ENCODE measurements around the gene COX7B. TPM values are rescaled to one million over a fixed set of nuclear protein-coding genes. Genes with fewer than 3 reads are reported as not detected.
A peak's percentile ranks its signal among the peaks of the same experiment; 100 is the strongest.

The COX7B gene
- total RNA-seq, 3 donors from 2014 or later (not counting 1 experiment from before 2014, with no cell fraction given): 133 to 168 (median 136) TPM

DNA sequence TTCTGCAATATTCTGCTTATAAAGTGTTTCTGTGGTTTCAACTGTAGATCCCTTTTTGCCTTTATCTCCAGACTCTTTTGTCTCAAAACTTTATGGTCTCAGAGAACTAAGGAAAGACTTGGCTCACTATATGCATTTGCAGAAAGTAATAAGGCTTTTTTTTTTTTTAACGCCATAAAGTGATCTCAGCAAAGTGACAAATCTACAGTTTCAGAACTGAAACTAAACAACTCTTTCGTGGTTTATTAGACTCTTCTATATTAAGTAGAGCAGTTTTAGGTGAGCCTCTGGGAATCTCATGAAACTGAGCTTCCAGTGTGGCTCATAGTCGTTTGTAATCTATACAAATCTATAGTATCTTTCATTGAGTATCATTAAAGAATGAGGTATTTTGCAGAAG, 26.5 kb downstream of the COX7B start:
- intact Hi-C loops (cut with micrococcal nuclease): no loop called here
- H3K9me3 Mint-ChIP-seq: no peaks in the 10 kb centered on the region
- H3K4me3 Mint-ChIP-seq: peak overlapping the region; percentile 9

GRCh38 chrX:77930581-77930980, 31.3 kb downstream of the COX7B start:
- Mint-ChIP-seq H3K4me3 (no peak overlapping the region), H3K36me3 (no peaks in the 10 kb centered on the region), H3K9me3 (no peaks in the 10 kb centered on the region), H3K27ac (no peak overlapping the region), H3K4me1 (peaks cover 3 to 14% of the 10 kb centered on the region in 2 donors), H3K27me3 (ENCODE audit: low read depth in 2 of 2) (no peaks in the 10 kb centered on the region)
- no peaks in the 10 kb centered on the region for H3K4me1 ChIP-seq (ENCODE audit: control insufficient read depth, insufficient read depth, low read length)
- no peaks in the 10 kb centered on the region for H3K9me3 ChIP-seq (ENCODE audit: control insufficient read depth, insufficient read depth, low read length)
- intact Hi-C loops (cut with micrococcal nuclease): no loop called here
- no peaks in the 10 kb centered on the region for H3K36me3 ChIP-seq (ENCODE audit: control insufficient read depth, insufficient read depth, low read length)
- H3K4me3 ChIP-seq (ENCODE audit: low read length): no peak overlapping the region
- no peak for DNase-seq
- 50% methylated on average over 1 of the region's 1 CpG for WGBS (ENCODE audit: insufficient coverage)
- ATAC-seq: no peak
- no peak overlapping the region for H3K27ac ChIP-seq (ENCODE audit: low read length)
- no peak for TF ChIP-seq CTCF (IDR thresholded peaks at IDR 0.05)
- no peaks in the 10 kb centered on the region for H3K27me3 ChIP-seq (ENCODE audit: control insufficient read depth, insufficient read depth, low read length)

More for the DNA sequence above, 26.5 kb downstream of the COX7B start:
- TF ChIP-seq CTCF (IDR thresholded peaks at IDR 0.05): no peak
- peaks cover 0 to 24% of the 10 kb centered on the region in 2 donors for H3K4me1 Mint-ChIP-seq
- H3K36me3 Mint-ChIP-seq: no peaks in the 10 kb centered on the region
- H3K27me3 Mint-ChIP-seq (ENCODE audit: low read depth in 2 of 2): no peaks in the 10 kb centered on the region
- H3K27ac Mint-ChIP-seq: peak overlapping the region in 1 of 2 donors; percentile 58
- no peak overlapping the region for H3K4me3 ChIP-seq (ENCODE audit: low read length)
- DNase-seq (no peak), ATAC-seq (peak in 2 of 3 donors; percentile 50 to 52)
- no peak overlapping the region for H3K27ac ChIP-seq (ENCODE audit: low read length)
- H3K27me3 ChIP-seq (ENCODE audit: control insufficient read depth, insufficient read depth, low read length): no peaks in the 10 kb centered on the region
- no peaks in the 10 kb centered on the region for H3K36me3 ChIP-seq (ENCODE audit: control insufficient read depth, insufficient read depth, low read length)
- WGBS (ENCODE audit: insufficient coverage): no CpG with 5 or more reads among the region's 3 CpGs
- no peaks in the 10 kb centered on the region for H3K4me1 ChIP-seq (ENCODE audit: control insufficient read depth, insufficient read depth, low read length)
- no peaks in the 10 kb centered on the region for H3K9me3 ChIP-seq (ENCODE audit: control insufficient read depth, insufficient read depth, low read length)

- H3K4me3 ChIP-seq (ENCODE audit: low read length): no peak overlapping the region
- H3K4me3 Mint-ChIP-seq: no peak overlapping the region
- no peak for DNase-seq
- H3K27ac Mint-ChIP-seq: no peak overlapping the region
- no peak for TF ChIP-seq CTCF (IDR thresholded peaks at IDR 0.05)
- H3K4me1 Mint-ChIP-seq: peaks cover 3 to 5% of the 10 kb centered on the region in 2 donors
- H3K9me3 Mint-ChIP-seq: no peaks in the 10 kb centered on the region
- intact Hi-C loops (cut with micrococcal nuclease): no loop called here
- H3K27ac ChIP-seq (ENCODE audit: low read length): no peak overlapping the region
- no peaks in the 10 kb centered on the region for H3K27me3 ChIP-seq (ENCODE audit: control insufficient read depth, insufficient read depth, low read length)
- H3K36me3 Mint-ChIP-seq: no peaks in the 10 kb centered on the region
- no peaks in the 10 kb centered on the region for H3K4me1 ChIP-seq (ENCODE audit: control insufficient read depth, insufficient read depth, low read length)
- ATAC-seq: no peak
- no CpG with 5 or more reads among the region's 1 CpG for WGBS (ENCODE audit: insufficient coverage)
- H3K36me3 ChIP-seq (ENCODE audit: control insufficient read depth, insufficient read depth, low read length): no peaks in the 10 kb centered on the region
- H3K27me3 Mint-ChIP-seq (ENCODE audit: low read depth in 2 of 2): no peaks in the 10 kb centered on the region
- no peaks in the 10 kb centered on the region for H3K9me3 ChIP-seq (ENCODE audit: control insufficient read depth, insufficient read depth, low read length)
These were observed 36.6 kb downstream of the COX7B start for GRCh38 chrX:77935886-77936285.

DNA sequence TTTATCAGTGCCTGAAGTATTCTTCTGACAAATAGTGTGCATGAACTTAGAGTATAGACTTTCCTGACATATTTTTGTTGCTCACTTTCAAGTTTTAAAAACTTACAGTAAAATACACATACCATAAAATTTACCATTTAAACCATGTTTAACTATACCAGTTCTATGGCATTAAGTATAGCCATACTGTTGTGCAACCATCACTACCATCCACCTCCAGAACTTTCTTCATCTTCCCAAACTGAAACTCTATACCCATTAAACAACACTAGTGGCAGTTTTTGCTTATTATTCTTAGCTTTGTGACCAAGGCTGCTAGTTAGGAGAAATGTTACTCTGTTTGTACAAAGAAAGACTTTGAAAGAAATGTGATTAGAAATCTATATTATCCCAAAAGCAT, 37.0 kb downstream of the COX7B start:
- DNase-seq: no peak
- no peaks in the 10 kb centered on the region for H3K9me3 ChIP-seq (ENCODE audit: control insufficient read depth, insufficient read depth, low read length)
- ATAC-seq: no peak

More for the DNA sequence above, 37.0 kb downstream of the COX7B start:
- Histone ChIP-seq H3K36me3 (ENCODE audit: control insufficient read depth, insufficient read depth, low read length) (no peaks in the 10 kb centered on the region), H3K4me3 (ENCODE audit: low read length) (no peak overlapping the region), H3K4me1 (ENCODE audit: control insufficient read depth, insufficient read depth, low read length) (no peaks in the 10 kb centered on the region), H3K27me3 (ENCODE audit: control insufficient read depth, insufficient read depth, low read length) (no peaks in the 10 kb centered on the region), H3K27ac (ENCODE audit: low read length) (no peak overlapping the region)
- H3K9me3 Mint-ChIP-seq: no peaks in the 10 kb centered on the region
- H3K4me3 Mint-ChIP-seq: no peak overlapping the region
- no peak for TF ChIP-seq CTCF (IDR thresholded peaks at IDR 0.05)
- H3K4me1 Mint-ChIP-seq: peaks cover 3 to 5% of the 10 kb centered on the region in 2 donors
- no peaks in the 10 kb centered on the region for H3K27me3 Mint-ChIP-seq (ENCODE audit: low read depth in 2 of 2)
- intact Hi-C loops (cut with micrococcal nuclease): no loop called here
- no peaks in the 10 kb centered on the region for H3K36me3 Mint-ChIP-seq
- no peak overlapping the region for H3K27ac Mint-ChIP-seq

Measured in natural killer cell (primary cell).